Measurements from ENCODE around the gene ARG1.

ARG1 gene

DNA sequence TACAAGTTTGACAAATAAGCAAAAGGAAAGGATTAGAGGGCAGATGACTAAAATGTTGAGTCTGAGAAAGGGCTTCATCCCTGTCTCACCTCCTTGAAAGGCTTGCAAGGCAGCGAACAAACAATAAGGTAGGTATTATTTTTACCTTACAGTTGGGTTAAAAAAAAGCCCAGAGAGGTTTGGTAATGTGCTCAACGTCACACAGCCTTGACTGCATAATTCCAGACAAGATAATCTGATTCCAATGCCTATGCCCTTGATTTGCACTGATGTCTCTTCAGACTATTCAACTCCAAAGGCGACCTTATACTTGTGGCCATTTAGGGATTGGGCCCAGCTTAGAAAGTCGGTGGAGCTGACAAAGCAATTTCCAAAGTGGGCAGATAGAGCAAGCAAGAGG lies 1.7 kb downstream of the ARG1 start:
- TF ChIP-seq, protein P1, sequence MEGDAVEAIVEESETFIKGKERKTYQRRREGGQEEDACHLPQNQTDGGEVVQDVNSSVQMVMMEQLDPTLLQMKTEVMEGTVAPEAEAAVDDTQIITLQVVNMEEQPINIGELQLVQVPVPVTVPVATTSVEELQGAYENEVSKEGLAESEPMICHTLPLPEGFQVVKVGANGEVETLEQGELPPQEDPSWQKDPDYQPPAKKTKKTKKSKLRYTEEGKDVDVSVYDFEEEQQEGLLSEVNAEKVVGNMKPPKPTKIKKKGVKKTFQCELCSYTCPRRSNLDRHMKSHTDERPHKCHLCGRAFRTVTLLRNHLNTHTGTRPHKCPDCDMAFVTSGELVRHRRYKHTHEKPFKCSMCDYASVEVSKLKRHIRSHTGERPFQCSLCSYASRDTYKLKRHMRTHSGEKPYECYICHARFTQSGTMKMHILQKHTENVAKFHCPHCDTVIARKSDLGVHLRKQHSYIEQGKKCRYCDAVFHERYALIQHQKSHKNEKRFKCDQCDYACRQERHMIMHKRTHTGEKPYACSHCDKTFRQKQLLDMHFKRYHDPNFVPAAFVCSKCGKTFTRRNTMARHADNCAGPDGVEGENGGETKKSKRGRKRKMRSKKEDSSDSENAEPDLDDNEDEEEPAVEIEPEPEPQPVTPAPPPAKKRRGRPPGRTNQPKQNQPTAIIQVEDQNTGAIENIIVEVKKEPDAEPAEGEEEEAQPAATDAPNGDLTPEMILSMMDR (IDR thresholded peaks at IDR 0.05; ENCODE audit: insufficient read depth, low read length, missing control alignments), result no peak
- no peak overlapping the region for H3K4me3 ChIP-seq (ENCODE audit: low read depth, low read length)
- DNase-seq (ENCODE audit: low read depth, low spot score), result no peak
- CTCF ChIA-PET, result no interaction called here
- POLR2A ChIA-PET, result no interaction called here

DNA sequence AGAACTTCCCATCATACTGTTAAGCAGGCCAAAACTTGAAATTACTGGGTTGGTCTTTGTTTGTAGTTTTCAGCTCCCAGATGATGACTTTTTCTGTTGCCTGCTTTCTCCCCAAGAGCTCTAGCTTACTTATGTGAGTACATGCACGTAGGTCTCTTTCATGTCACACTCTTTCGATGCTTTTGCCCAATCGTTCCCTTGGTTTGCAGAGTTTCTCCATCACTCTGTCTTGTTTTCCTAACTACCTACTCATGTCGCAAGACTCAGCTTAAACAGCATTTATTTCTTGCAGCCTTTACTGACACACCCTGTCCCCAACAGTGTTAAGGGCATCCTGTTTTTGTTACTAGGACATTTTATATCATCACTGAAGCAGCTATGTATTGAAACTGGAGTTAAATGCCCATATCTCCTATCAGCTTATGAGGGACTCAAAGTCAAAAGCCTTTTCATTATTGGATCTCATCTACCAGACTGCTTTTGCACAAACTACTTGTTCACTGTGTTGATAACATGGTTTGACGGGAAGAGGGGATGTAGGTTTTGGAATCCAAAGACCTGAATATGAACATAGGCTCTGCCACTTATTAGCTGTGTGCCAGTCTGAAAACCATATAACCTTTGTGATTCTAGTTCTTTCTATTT lies 2.9 kb downstream of the ARG1 start:
- no peak for DNase-seq (ENCODE audit: low read depth, low spot score)
- ChIA-PET POLR2A (no interaction called here), CTCF (interaction anchor here (1.0 kb wide), 1 partner anchor 8 kb away, joined by 3 read pairs; no protein-coding TSS in a partner anchor)
- TF ChIP-seq, protein P1 (IDR thresholded peaks at IDR 0.05; ENCODE audit: insufficient read depth, low read length, missing control alignments), result no peak
- H3K4me3 ChIP-seq (ENCODE audit: low read depth, low read length), result no peak overlapping the region

DNA sequence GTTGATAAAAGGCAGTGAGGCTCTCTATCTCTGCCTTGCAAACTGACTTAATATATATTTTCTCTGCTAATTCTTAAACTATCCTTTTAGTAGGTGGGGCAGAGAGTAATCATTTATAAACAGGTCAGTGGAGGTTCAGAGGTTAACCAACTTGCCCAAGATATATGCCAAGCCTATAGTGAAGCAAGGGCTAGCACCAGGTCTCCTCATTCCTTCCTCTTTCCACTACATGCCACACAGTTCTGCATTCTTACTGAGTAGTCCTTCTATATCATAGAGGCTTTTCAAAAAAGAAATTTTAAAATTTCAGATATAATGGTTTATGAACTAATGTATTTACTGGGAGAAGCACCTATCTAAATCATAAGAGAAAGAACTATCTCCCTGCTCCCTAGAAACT lies 8.5 kb downstream of the ARG1 start:
- no peak for DNase-seq (ENCODE audit: low read depth, low spot score)
- TF ChIP-seq, protein P1 (IDR thresholded peaks at IDR 0.05; ENCODE audit: insufficient read depth, low read length, missing control alignments), result no peak
- H3K4me3 ChIP-seq (ENCODE audit: low read depth, low read length), result no peak overlapping the region
- ChIA-PET POLR2A (no interaction called here), CTCF (no interaction called here)

DNA sequence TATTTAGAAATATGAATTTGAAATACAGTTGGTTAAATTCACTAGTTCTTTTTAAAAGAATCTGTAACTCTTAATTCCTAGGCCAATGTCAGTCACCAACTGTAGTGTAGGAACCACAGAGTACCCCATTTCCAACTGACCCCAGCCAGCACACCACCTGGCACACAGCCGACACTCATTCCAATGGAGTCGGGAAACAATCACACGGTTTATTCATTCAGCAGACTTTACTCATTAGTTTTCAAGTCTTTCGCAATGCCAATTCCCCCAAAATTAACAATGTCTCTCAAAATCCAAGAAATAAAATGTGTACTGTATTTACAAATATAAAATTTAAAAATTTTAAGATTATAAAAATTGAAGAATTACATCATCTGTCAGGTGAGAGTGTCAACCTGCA lies 13.5 kb downstream of the ARG1 start:
- POLR2A ChIA-PET, result interaction anchor here (0.5 kb wide), 1 partner anchor 11 kb away, joined by 3 read pairs; no protein-coding TSS in a partner anchor
- no peak for DNase-seq (ENCODE audit: low read depth, low spot score)
- CTCF ChIA-PET, result no interaction called here
- no peak overlapping the region for H3K4me3 ChIP-seq (ENCODE audit: low read depth, low read length)
- TF ChIP-seq, protein P1 (IDR thresholded peaks at IDR 0.05; ENCODE audit: insufficient read depth, low read length, missing control alignments), result no peak

DNA sequence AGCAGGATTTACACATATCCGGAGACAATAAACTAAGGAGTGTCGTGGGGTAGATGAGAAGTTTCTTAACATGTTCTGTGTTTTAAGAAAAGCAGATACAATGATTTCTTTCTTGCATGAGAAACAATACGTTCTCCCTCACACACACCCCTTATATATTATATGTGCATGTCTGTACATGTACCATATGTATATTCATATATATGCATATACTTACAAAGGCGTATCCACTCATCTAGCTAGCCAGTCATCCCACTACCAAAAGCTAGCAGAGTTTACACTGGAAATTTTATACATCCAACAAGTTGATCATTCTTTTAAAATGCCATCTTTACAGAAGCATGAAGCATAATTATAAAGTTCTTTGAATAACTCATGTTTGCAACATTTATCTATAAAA lies 14.9 kb downstream of the ARG1 start:
- POLR2A ChIA-PET, result no interaction called here
- TF ChIP-seq, protein P1 (IDR thresholded peaks at IDR 0.05; ENCODE audit: insufficient read depth, low read length, missing control alignments), result no peak
- no peak overlapping the region for H3K4me3 ChIP-seq (ENCODE audit: low read depth, low read length)
- DNase-seq (ENCODE audit: low read depth, low spot score), result no peak
- CTCF ChIA-PET, result interaction anchor here (1.6 kb wide), 1 partner anchor 40 kb away, joined by 7 read pairs; the partner anchor contains the start of gene MED23

DNA sequence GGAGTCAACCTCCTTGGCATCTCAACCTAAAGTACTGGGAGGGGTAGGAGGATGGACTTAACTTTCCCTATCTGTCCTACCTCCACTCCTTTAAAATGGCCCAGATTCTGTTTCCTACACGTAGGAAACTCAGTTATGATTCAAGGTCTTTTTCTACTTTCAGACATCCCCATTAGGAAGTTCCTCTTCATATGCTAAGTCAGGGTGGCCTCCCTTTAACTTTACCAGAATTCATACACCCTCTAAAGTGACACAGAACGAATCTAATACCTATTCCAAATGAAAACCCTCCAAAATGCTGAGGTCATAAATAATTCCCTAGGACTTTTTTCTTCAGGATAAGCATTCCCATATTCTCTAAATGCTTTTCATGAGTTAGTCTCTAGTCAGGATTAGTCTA lies 15.6 kb downstream of the ARG1 start:
- no peak for DNase-seq (ENCODE audit: low read depth, low spot score)
- TF ChIP-seq, protein P1 (IDR thresholded peaks at IDR 0.05; ENCODE audit: insufficient read depth, low read length, missing control alignments), result no peak
- ChIA-PET CTCF (interaction anchor here (1.6 kb wide), 1 partner anchor 39 kb away, joined by 7 read pairs; the partner anchor contains the start of gene MED23), POLR2A (no interaction called here)
- H3K4me3 ChIP-seq (ENCODE audit: low read depth, low read length), result no peak overlapping the region

Data from AG04449 (cell line).